AG08395 (cell line): ENCODE data around the gene OARD1.
"Not testable (repeated sequence)": the region's sequence is repeated elsewhere in the genome, so short reads cannot be mapped to it uniquely, and the experiment has no call there.

Experiments
- DNase-seq: peaks from one replicate; pipeline ENCODE4 v3.0.0; 2012; ENCODE audit warnings: mixed read lengths, low spot score

Gene OARD1, protein sequence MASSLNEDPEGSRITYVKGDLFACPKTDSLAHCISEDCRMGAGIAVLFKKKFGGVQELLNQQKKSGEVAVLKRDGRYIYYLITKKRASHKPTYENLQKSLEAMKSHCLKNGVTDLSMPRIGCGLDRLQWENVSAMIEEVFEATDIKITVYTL

DNA sequence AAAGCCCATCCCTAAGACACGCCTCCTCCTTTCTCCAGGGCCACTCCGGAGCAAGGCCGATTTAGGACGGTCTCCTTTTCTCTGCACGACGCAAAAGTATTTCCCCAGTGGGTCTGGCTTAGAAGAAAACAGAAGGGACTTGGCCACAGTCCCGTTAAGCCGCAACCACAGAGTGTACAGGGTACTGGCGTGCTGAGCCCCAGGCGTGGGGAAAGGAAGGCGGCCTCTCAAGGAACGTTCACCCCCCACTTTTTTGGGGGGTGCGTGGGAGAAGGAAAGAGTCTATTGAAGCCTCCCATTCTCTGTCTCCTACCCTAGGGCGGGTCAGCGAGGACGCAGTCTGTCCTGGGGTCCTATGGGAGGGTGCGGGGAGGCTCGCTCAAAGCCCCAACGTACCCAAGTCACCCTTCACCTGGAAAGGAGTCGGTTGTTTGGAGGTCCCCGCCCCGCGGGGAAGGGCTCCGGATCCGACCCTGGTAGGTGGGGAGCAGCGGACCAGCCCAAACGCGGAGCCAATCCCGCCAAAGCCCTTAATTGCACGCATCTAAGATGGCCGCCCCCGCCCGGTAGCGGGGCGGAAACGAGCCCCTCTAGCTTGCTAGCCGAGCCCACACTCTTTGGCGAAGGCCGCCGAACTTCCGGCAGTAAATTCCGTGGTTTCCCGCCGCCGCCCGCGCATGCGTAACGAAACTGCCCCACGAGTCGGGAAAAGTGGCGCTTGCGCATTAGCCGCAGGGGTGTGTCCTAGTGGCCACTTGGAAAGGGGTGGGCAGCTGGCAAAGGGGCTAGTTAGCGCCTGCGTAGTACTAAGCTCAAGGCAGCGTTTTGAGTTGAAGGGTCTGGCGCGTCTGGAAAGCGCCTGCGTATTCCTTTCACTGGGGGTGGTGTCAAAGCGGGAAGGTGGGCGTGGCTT, at the start of gene OARD1:
Gene OARD1, minus strand, starts transcription at position 434 of the 913 bp plus-strand sequence. CDS start 722 bp downstream, outside the sequence.
- DNase-seq, result peak; percentile 99

DNA sequence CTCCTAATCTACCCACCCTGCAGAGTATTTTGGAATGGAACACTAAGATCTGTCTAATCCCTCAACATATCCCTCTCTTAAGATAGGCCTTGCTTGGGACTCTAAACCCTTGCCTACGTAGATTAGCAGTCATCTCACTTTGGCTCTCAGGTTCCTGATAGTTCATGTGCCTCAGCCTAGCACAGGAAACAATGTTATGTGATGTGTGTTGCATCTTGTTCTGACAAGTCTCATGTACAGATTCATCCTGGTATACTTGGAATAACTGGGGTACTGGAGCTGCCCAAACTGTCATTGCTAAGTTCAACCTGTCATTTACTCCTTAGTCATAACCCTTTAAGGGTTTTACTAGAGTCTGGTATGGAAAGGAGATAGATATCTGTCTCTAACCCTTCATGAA, 47.9 kb upstream of the OARD1 start:
- no peak for DNase-seq

DNA sequence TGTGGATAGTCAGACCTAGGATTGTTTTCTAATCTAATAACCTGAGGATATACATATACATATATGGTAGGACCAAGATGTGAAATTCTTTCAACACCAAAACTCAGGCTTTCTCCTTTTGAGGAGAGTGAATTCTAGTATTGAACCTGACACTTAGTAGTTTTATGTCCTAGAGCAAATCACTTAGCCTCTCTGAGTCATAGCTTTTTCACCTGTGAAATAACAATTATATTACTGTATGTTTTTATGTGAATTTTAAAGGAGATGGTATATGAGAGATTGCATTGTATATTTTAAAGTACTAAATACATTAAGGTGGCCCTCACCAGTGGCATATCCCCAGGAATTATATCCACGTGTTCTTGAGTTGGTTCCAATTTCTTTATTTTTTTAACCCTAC, 47.4 kb upstream of the OARD1 start:
- DNase-seq, result no peak

DNA sequence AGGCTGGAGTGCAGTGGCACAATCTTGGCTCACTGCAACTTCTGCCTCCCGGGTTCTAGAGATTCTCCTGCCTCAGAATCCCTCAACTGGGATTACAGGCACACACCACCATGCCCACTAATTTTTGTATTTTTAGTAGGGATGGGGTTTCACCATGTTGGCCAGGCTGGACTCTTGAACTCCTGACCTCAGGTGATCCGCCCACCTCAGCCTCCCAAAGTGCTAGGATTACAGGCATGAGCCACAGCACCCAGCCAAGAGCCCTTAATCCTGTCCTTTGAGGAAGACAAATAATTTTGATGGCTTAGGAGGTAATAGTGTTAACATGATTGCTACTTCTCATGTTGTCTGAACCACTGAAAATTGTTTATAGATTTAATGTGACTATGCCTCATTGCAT, 42.9 kb upstream of the OARD1 start:
- DNase-seq, result not testable (repeated sequence)

DNA sequence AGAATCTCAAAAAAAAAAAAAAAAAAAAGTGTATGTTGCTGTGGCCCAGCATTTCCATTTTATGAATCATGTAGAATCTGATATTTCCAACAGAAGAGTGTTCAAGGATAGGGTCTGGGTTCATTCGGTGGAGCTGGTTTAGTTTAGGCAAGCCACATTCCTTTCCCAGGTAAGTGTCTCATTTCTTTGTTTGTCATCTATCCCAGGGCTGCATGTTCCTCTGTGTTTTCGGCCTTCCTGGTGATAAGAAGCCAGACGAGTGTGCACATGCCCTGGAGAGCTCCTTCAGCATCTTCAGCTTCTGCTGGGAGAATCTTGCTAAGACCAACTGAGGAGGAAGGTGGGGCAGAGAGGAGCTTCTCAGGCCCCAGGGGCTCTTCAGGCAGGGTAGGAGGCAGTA, 38.9 kb upstream of the OARD1 start:
- no peak for DNase-seq

DNA sequence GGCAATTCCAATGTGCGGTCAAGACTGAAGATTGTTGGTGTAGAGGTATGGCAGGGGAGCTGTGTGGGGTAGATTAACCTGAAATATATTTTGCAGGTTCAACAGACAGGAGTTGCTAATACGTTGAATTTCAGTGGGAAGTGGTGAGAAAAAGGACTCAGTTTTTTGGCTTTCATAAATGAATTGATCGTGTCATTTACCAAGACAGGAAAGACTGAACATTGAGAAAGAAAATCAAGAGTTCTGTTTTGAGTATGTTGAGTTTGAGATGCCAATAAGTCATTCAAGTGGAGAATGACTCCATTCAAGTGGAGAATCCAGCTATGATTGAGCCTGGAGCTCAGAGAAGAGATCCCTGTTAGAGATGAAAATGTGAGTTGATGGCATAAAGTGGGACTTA, 31.7 kb upstream of the OARD1 start:
- DNase-seq, result no peak

DNA sequence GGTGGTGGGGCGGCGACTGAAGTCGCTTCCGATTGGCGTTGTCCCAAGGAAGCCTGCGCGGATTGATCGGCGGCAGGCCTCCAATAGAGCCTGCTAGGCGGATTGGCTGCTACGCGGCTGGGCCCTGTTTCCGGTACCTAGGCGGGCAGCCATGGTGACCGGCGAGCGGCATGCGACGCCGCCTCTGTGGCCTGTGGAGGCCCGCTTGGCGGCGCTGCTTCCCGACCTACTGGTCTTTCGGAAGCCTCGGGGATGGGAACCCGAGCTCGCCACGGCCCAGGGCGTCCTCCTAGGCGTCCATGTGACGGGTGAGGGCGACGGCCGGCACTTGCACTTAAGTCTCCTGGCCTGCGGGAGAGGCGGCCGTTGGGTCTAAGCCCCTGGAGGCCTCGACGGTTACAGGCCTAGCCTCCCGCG, 28.7 kb upstream of the OARD1 start:
- DNase-seq, result no peak

DNA sequence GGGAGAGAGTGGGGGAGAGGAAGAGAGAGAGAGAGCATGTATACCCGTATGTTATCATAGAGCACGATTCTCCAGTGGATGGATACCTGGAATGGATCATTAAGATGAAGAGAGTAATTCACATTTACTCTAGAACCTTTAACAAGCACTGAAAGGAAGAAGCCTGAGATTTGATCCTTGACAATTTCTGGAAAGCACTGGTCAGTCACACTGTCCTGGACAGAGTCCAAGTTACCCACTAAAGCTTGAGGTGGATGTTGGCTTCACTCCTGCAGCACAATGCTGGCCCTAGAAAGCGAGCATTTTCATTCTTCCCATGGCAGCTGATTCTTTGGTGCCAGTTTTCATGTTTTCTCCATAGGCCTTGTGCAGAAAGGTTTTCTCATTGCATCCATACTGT, 26.2 kb upstream of the OARD1 start:
- DNase-seq, result no peak

DNA sequence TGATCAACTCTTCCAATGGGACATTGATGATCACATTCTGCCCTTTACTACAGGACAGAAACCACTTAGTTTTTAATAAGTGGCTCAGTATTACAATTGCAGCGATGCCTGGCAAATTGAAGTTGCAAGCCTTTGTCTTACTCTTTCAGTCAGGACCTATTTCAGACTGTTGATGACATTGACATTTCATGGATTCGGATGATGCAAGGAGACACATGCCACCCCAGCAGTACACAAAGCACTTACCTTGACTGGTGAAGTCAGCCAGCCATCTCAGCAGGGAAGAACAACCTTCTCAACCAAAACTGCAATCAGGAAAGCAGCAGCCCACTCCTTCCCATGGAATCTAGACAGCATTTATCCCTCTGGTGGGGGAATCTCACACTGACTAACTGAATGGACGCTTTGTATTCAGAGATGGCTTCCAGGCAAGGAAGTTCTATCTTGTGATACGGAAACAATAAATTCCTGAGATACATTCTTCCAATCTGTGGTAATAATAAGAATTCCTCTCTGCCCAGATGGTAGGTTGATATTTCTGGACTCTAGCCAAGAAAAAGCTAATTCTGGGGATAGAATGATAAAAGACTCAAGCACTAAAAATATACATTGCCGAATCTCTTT, 25.4 kb upstream of the OARD1 start:
- peak; percentile 19 for DNase-seq

DNA sequence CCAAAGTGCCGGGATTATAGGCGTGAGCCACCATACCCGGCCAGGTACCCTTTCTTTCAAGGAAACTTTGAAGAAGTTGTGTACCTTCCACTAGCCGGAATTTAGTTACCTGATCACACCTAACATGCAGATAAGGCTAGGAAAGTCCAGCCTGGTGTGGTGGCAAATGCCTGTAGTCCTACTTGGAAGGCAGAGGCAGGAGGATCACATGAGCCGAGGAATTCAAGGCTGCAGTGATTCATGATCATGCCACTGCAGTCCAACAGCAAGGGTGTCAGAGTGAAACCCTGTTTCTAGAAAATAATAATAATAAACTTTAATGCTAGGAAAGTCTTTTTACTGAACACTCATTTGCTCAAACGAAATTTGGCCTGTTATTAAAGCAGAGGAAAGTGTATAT, 21.6 kb upstream of the OARD1 start:
- DNase-seq, result no peak

DNA sequence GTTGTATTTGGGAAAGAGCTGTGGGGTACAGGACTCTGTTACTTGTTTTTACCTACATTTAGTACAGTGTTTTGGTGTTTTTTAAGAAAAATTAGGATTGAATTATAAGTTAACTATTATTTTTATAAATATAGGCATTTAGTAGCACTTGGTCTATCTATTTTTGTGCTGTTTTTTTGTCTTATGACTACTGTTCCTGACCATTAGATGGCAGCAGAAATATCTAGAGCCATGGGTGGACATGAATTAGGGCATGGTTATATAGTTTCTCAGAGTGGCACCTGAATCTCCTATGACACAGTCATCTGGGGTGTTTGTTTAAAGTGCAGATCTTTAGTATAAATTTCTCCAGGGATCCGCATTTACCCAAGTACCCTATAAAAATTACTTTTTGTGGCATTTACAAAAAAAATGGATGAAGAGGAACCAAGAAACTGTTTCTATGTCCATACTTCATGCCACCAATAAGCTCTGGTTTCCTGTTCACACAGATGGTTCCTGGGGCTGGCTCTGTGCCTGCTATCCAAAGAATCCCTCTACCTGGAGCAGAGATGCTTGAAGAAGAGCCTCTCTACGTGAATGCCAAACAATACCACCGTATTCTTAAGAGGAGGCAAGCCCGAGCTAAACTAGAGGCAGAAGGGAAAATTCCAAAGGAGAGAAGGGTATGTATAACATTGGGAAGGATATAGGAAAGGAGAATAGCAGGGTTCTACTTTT, 20.4 kb upstream of the OARD1 start:
- peak; percentile 35 for DNase-seq

DNA sequence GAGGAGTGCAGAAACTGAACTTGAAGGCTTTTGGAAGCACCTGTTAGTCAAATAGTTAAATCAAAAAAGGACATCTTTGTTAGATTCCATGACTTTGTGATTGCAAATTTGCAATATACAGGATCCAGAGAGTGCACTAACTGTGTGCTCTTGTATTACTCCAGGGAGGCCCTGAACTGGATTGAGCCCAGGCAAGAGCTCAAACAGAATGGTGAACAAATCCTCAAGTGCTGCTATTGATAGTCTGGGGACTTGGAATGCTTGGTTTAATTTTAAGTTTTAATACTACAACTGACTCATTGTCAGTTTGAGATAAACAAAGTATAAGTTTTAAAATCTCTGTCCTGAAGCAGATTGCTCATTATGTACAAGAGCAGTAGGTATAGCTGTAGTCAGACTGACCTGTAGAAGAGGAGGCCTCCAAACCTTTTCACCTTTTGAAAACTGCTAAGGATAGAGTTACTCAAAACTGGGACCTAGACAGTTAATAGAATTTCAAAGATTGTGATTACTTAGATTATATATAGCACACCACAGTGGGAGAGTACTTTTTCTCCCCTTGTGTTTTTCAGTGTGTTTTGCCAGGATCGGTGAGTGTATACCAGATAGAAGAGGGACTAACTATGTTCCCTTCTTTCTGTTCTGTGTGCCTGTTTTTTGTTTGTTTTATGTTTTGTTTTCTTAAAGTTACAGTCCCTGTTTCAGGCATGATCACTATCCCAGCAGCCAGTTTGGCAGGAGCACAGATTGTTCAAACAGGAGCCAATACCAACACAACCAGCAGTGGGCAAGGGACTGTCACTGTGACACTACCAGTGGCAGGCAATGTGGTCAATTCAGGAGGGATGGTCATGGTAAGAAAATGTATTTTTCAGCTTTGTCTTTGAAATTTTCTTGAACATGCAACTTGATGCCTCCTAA, 18.9 kb upstream of the OARD1 start:
- no peak for DNase-seq

DNA sequence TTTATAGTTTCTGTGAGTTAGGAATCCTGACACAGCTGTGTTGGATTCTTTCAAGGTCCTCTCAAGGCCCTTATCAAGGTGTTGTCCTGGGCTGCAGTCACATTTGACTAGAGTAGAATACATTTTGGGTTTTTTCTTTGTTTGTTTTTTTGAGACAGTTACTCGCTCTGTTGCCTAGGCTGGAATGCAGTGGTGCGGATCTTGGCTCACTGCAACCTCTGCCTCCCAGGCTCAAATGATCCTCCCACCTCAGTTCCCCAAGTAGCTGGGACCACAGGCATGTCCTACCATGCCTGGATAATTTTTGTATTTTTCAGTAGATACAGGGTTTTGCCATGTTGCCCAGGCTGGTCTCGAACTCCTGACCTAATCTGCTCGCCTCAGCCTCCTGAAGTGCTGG, 16.3 kb upstream of the OARD1 start:
- DNase-seq, result no peak

DNA sequence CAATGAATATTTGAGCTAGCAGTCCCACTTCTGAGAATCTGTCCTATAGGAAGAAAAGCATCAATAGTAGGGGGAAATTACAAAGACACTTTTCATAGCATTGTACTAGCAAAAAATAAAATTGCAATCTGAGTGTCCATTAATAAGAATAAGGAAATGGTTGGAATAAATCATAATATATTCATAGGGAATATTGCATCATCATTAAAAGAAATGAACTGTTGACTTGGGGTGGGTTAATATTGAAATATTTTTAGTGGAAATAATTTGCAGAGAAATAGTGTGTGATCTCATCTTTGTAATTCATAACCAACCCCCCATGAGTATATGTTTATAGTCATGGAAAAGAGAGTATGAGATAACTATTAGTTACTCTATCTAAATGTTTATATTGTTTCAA, 13.0 kb upstream of the OARD1 start:
- no peak for DNase-seq

DNA sequence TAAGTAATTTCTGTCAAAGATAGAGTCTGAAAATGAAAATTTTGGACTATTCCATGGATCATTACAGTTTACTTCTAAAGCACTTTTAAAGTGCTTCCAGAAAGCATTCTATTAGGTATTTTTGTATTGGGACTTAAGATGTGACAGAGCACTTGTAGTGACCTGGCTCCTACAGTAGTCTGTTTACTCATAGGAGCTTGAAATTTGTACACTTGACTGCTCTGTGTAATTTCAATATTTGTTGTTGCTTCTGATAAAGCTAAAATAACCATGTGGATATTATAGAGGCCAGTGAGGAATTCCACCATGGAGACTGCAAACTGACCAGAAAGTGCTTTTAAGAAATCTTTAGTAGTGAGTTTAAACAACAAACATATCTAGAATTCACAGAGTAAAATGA, 10.9 kb upstream of the OARD1 start:
- no peak for DNase-seq

DNA sequence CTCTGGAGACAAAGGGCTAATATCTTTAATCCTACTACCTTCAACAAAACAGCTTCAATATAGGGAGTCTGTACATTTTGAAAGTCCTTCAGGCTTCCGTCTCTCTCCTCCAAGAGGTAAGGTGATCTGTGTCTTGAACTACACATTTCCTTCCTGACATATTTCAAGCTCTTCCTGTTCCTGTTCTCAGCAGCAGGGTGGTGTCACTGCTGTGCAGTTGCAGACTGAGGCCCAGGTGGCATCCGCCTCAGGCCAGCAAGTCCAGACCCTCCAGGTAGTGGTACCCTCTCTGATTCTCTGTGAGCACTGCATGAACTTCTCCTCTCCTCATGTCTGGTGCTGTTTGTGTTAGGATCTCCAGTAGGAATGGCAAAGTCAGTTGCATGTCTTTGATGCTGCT, 8.5 kb upstream of the OARD1 start:
- DNase-seq, result no peak

DNA sequence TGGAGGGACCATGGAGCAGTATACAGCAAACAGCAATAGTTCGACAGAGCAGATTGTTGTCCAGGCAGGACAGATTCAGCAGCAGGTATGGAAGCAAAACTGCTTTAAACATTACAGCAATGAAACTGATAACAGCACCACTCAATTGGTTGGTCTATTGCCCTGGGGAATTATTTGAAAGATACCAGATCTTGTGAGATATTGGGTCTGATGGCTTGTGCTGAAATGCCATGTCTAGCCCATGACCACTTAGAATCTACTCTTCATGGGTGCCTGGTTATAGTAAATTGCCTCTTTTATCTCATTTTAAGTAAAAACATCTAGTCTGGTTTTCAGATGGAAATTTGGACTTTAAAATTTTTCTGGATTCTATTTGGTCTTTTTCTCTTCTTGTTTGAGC, 6.9 kb upstream of the OARD1 start:
- no peak for DNase-seq

DNA sequence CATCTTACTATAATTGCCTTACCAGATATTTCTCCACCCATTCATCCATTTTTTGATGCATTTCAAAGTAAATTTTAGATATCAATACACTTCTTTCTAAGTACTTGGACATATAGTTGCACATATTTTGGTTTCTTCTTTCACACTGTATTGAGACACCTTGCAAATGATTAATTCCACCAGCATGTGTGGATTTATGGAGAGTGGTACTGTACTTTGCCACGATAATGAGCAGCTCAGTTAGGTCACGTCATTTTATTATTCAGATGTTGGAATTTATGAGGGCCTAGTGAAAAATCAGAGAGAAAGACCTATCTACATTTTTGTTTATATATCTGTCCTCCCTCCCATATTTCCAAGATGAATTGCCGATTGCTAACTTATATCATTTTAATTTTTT, 5.9 kb upstream of the OARD1 start:
- DNase-seq, result no peak

DNA sequence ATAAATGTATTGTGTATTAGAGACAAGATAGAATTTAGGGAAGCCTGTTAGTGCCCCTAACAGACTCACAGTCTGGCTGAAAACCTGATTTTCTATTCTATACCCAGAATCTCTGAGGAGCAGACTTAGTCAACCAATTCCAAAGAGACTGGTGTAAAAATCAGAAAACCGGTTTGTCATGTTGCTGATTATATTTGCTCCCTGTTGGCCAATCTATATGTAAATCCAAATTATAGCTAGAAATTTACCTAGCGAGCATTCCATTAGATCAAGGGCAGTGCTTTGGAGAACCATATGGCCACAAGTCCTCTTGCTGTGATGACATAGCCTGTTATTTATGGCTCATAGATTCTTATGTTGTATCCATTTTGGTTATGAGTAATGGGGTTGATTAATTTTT, 5.4 kb upstream of the OARD1 start:
- DNase-seq, result no peak

DNA sequence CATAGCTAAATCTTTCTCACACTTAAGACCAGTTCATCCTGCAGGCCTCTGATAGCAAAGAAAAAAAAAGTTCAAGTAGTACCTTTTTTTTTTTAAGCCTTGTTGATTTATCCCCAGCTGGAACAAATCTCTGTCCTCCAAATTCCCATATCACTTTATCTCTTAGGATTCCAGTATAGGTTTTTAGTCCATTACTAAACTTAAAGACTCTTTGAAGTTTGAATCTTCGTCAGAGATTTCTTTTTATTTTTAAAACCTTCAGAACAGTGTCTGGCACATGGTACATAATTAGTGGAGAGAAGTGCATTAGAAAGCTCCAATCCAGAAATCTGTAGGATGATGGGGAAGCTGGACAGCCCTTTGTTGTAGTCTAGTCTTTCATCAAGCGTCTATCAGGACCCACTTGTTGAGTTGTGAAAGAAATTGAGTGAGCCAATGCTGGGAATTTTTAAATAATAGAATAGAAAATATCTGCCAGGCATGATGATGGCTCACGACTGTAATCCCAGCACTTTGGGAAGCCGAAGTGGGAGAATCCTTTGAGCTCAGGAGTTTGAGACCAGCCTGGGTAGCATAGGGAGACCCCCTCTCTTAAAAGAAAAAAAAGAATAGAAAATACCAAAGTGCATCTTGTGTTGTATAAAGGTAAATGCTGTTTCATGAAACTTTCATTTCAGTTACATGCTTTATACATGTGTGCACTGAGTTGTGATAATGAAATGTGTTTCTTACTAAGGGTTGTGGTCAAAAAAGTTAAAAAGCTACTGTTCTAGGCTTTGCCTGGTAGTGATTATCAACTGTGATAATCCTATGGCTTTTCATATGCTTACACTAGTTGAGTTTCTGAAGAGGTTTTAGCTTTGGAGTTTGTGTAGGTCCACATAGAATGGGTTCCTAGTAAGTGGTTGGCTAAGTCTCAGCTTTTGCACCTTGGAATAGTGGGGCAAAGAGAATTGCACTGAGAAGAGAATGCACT, 3.8 kb upstream of the OARD1 start:
- no peak for DNase-seq
